WTC11 (cell line): ENCODE measurements around the gene C2CD5. TPM values are rescaled to one million over a fixed set of nuclear protein-coding genes. Genes with fewer than 3 reads are reported as not detected.

ENCODE experiments used
- ATAC-seq: fragments of 200-7000 bp; cut with Tn5 transposase; 2 replicates; pipeline ENCODE4 v1.10.0; 2021; ENCODE audit warnings: mild to moderate bottlenecking, moderate library complexity
- CTCF ChIA-PET: fragments of 300-600 bp; sonication (Branson Sonifier 250); formaldehyde crosslinking; loops from one replicate; lab custom pipeline; 2021; ENCODE audit warnings: antibody characterized with exemption; lab: Charles Lee
- POLR2A ChIA-PET: fragments of 350-600 bp; sonication (Branson Sonifier 250); formaldehyde crosslinking; loops from one replicate; lab custom pipeline; 2021; ENCODE audit warnings: antibody characterized with exemption; lab: Charles Lee
- DNase-seq: peaks from one replicate; pipeline ENCODE4 v3.0.0; 2021; ENCODE audit warnings: low spot score
- H3K27ac Mint-ChIP-seq: 2 replicates; pipeline ENCODE4 v1.8.0; 2021; ENCODE audit warnings: mixed read lengths
- H3K27me3 Mint-ChIP-seq: 2 replicates; pipeline ENCODE4 v1.8.0; 2021; ENCODE audit warnings: low read depth, mild to moderate bottlenecking, moderate library complexity, mixed read lengths
- H3K36me3 Mint-ChIP-seq: 2 replicates; pipeline ENCODE4 v1.8.0; 2021; ENCODE audit warnings: mixed read lengths
- H3K4me1 Mint-ChIP-seq: 2 replicates; pipeline ENCODE4 v1.8.0; 2022; ENCODE audit warnings: mixed read lengths
- H3K4me3 Mint-ChIP-seq: 2 replicates; pipeline ENCODE4 v1.8.0; 2021; ENCODE audit warnings: mild to moderate bottlenecking, moderate library complexity, mixed read lengths
- H3K9me3 Mint-ChIP-seq: 2 replicates; pipeline ENCODE4 v1.8.0; 2021; ENCODE audit warnings: mixed read lengths
- ATF1 ChIP-seq: sonication (generic); formaldehyde crosslinking; IDR thresholded peaks from 2 replicates; pipeline ENCODE4 v1.8.1; 2023; ENCODE audit warnings: mild to moderate bottlenecking, moderate library complexity, missing genetic modification reagents
- ATF3 ChIP-seq: sonication (generic); formaldehyde crosslinking; conservative IDR thresholded peaks from 2 replicates; pipeline ENCODE4 v1.8.1; 2022; ENCODE audit warnings: mild to moderate bottlenecking, missing genetic modification reagents
- E2F1 ChIP-seq: sonication (generic); formaldehyde crosslinking; IDR thresholded peaks from 2 replicates; pipeline ENCODE4 v1.8.0; 2022; ENCODE audit warnings: mild to moderate bottlenecking, missing genetic modification reagents
- FOXJ3 ChIP-seq: sonication (generic); formaldehyde crosslinking; IDR thresholded peaks from 2 replicates; pipeline ENCODE4 v1.9.0; 2021; ENCODE audit warnings: missing genetic modification reagents, mild to moderate bottlenecking, borderline replicate concordance
- GRHL2 ChIP-seq: fragments of 250-450 bp; sonication (Bioruptor Pico); IDR thresholded peaks from 2 replicates; pipeline ENCODE4 v1.8.0; 2022; ENCODE audit warnings: mild to moderate bottlenecking, moderate library complexity; ENCODE audit not compliant: insufficient replicate concordance, severe bottlenecking
- GTF2I ChIP-seq: fragments of 250-450 bp; sonication (Bioruptor Pico); conservative IDR thresholded peaks from 2 replicates; pipeline ENCODE4 v1.4.0; 2021; ENCODE audit warnings: mild to moderate bottlenecking
- MLX ChIP-seq: sonication (generic); formaldehyde crosslinking; IDR thresholded peaks from 2 replicates; pipeline ENCODE4 v1.8.1; 2023; ENCODE audit warnings: mild to moderate bottlenecking, missing genetic modification reagents, moderate library complexity
- NFE2L1 ChIP-seq: sonication (generic); formaldehyde crosslinking; IDR thresholded peaks from 2 replicates; pipeline ENCODE4 v1.8.1; 2023; ENCODE audit warnings: missing genetic modification reagents
- OVOL2 ChIP-seq: fragments of 250-450 bp; sonication (Bioruptor Pico); IDR thresholded peaks from 2 replicates; pipeline ENCODE4 v1.9.0; 2021; ENCODE audit warnings: mild to moderate bottlenecking, borderline replicate concordance
- RORB ChIP-seq: fragments of 250-450 bp; sonication (Bioruptor Pico); IDR thresholded peaks from 2 replicates; pipeline ENCODE4 v1.9.0; 2021; ENCODE audit warnings: mild to moderate bottlenecking
- STAT6 ChIP-seq: sonication (generic); formaldehyde crosslinking; conservative IDR thresholded peaks from 2 replicates; pipeline ENCODE4 v1.8.1; 2023; ENCODE audit warnings: mild to moderate bottlenecking, low read depth, missing genetic modification reagents, moderate library complexity
- ZNF263 ChIP-seq: sonication (generic); formaldehyde crosslinking; IDR thresholded peaks from 2 replicates; pipeline ENCODE4 v1.8.1; 2022; ENCODE audit warnings: low read depth, mild to moderate bottlenecking, moderate library complexity, missing genetic modification reagents
- total RNA-seq: library from RNA; stranded (reverse); gene quantifications from 3 replicates; pipeline ENCODE4 v1.2.3, GENCODE V29; 2021
- TF ChIP-seq, protein P1 (sequence below): sonication (generic); formaldehyde crosslinking; IDR thresholded peaks from 2 replicates; pipeline ENCODE4 v1.8.0; 2023; ENCODE audit warnings: mild to moderate bottlenecking, missing genetic modification reagents
- TF ChIP-seq, protein P2 (sequence below): sonication (generic); formaldehyde crosslinking; IDR thresholded peaks from 2 replicates; pipeline ENCODE4 v1.8.1; 2022; ENCODE audit warnings: mild to moderate bottlenecking, moderate library complexity, missing genetic modification reagents
- TF ChIP-seq, protein P3 (sequence below): sonication (generic); formaldehyde crosslinking; IDR thresholded peaks from 2 replicates; pipeline ENCODE4 v1.8.0; 2022; ENCODE audit warnings: mild to moderate bottlenecking, missing genetic modification reagents

The C2CD5 gene
- total RNA-seq, 1 experiment from 2014 or later, result 48.1 TPM

- H3K27ac Mint-ChIP-seq, result no peak overlapping the region
- H3K36me3 Mint-ChIP-seq, result no peaks in the 10 kb centered on the region
- no peaks in the 10 kb centered on the region for H3K9me3 Mint-ChIP-seq
- POLR2A ChIA-PET, result no interaction called here
- TF ChIP-seq, protein P1, sequence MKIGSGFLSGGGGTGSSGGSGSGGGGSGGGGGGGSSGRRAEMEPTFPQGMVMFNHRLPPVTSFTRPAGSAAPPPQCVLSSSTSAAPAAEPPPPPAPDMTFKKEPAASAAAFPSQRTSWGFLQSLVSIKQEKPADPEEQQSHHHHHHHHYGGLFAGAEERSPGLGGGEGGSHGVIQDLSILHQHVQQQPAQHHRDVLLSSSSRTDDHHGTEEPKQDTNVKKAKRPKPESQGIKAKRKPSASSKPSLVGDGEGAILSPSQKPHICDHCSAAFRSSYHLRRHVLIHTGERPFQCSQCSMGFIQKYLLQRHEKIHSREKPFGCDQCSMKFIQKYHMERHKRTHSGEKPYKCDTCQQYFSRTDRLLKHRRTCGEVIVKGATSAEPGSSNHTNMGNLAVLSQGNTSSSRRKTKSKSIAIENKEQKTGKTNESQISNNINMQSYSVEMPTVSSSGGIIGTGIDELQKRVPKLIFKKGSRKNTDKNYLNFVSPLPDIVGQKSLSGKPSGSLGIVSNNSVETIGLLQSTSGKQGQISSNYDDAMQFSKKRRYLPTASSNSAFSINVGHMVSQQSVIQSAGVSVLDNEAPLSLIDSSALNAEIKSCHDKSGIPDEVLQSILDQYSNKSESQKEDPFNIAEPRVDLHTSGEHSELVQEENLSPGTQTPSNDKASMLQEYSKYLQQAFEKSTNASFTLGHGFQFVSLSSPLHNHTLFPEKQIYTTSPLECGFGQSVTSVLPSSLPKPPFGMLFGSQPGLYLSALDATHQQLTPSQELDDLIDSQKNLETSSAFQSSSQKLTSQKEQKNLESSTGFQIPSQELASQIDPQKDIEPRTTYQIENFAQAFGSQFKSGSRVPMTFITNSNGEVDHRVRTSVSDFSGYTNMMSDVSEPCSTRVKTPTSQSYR (CRISPR knock-in tag), result no peak
- TF ChIP-seq ATF1 (no peak), GTF2I (CRISPR knock-in tag) (no peak)
- H3K27me3 Mint-ChIP-seq, result no peaks in the 10 kb centered on the region
- no peak overlapping the region for H3K4me3 Mint-ChIP-seq
- DNase-seq (no peak), ATAC-seq (no peak)
- peaks cover under 1% of the 10 kb centered on the region for H3K4me1 Mint-ChIP-seq
- CTCF ChIA-PET, result no interaction called here
These were observed 128.7 kb downstream of the C2CD5 start for GRCh38 chr12:22415342-22416309.

- POLR2A ChIA-PET, result no interaction called here
- H3K36me3 Mint-ChIP-seq, result no peaks in the 10 kb centered on the region
- CTCF ChIA-PET, result interaction anchor here (0.7 kb wide), 1 partner anchor 38 kb away, joined by 5 read pairs; no protein-coding TSS in a partner anchor
- no peak overlapping the region for H3K27ac Mint-ChIP-seq
- TF ChIP-seq OVOL2 (no peak), NFE2L1 (CRISPR knock-in tag) (no peak), E2F1 (no peak), STAT6 (CRISPR knock-in tag) (no peak), RORB (CRISPR knock-in tag) (no peak), GRHL2 (CRISPR knock-in tag) (no peak), FOXJ3 (no peak), ZNF263 (no peak), ATF3 (CRISPR knock-in tag) (no peak), MLX (CRISPR knock-in tag) (no peak)
- TF ChIP-seq, protein P2, sequence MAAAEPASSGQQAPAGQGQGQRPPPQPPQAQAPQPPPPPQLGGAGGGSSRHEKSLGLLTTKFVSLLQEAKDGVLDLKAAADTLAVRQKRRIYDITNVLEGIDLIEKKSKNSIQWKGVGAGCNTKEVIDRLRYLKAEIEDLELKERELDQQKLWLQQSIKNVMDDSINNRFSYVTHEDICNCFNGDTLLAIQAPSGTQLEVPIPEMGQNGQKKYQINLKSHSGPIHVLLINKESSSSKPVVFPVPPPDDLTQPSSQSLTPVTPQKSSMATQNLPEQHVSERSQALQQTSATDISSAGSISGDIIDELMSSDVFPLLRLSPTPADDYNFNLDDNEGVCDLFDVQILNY (CRISPR knock-in tag), result no peak
- TF ChIP-seq, protein P3, sequence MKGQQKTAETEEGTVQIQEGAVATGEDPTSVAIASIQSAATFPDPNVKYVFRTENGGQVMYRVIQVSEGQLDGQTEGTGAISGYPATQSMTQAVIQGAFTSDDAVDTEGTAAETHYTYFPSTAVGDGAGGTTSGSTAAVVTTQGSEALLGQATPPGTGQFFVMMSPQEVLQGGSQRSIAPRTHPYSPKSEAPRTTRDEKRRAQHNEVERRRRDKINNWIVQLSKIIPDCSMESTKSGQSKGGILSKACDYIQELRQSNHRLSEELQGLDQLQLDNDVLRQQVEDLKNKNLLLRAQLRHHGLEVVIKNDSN (CRISPR knock-in tag), result no peak
- ATAC-seq (no peak), DNase-seq (no peak)
- no peaks in the 10 kb centered on the region for H3K27me3 Mint-ChIP-seq
- H3K9me3 Mint-ChIP-seq, result no peaks in the 10 kb centered on the region
- no peak overlapping the region for H3K4me3 Mint-ChIP-seq
- H3K4me1 Mint-ChIP-seq, result peaks cover 3% of the 10 kb centered on the region
These were observed 129.6 kb downstream of the C2CD5 start for GRCh38 chr12:22414742-22415141.
